SJCRH30 (cell line): ENCODE data around the gene ACADVL. TPM values are rescaled to one million over a fixed set of nuclear protein-coding genes. Genes with fewer than 3 reads are reported as not detected.

Experiments used
- DNase-seq, 2 experiments: peaks; one replicate each; pipeline ENCODE4 v3.0.0-alpha.2; 2015 to 2020
- H3K27ac ChIP-seq: fragments of 250-450 bp; sonication (Bioruptor Pico); 2 replicates; pipeline ENCODE4 v1.5.1; 2020; ENCODE audit warnings: mild to moderate bottlenecking, moderate library complexity
- H3K27me3 ChIP-seq: fragments of 250-450 bp; sonication (Bioruptor Pico); 2 replicates; pipeline ENCODE4 v1.5.1; 2020; ENCODE audit warnings: mild to moderate bottlenecking, moderate library complexity
- H3K36me3 ChIP-seq: fragments of 250-450 bp; sonication (Bioruptor Pico); 2 replicates; pipeline ENCODE4 v1.5.1; 2020; ENCODE audit warnings: mild to moderate bottlenecking, moderate library complexity
- H3K4me1 ChIP-seq: fragments of 250-450 bp; sonication (Bioruptor Pico); 2 replicates; pipeline ENCODE4 v1.5.1; 2020; ENCODE audit warnings: mild to moderate bottlenecking, moderate library complexity
- H3K4me3 ChIP-seq: fragments of 250-450 bp; sonication (Bioruptor Pico); 2 replicates; pipeline ENCODE4 v1.5.1; 2020; ENCODE audit warnings: mild to moderate bottlenecking, moderate library complexity
- H3K9me3 ChIP-seq: fragments of 250-450 bp; sonication (Bioruptor Pico); replicated peaks from 2 replicates; pipeline ENCODE4 v1.5.1; 2020; ENCODE audit warnings: mild to moderate bottlenecking, moderate library complexity
- total RNA-seq: library from RNA; depleted of rRNA; stranded (reverse); fragments of >200 nt; shearing (Covaris generic); gene quantifications from 2 replicates; pipeline ENCODE4 v1.2.3, GENCODE V29; 2014; rRNA removed

Gene ACADVL
- total RNA-seq, 1 experiment from 2014 or later: 64.2 TPM

DNA sequence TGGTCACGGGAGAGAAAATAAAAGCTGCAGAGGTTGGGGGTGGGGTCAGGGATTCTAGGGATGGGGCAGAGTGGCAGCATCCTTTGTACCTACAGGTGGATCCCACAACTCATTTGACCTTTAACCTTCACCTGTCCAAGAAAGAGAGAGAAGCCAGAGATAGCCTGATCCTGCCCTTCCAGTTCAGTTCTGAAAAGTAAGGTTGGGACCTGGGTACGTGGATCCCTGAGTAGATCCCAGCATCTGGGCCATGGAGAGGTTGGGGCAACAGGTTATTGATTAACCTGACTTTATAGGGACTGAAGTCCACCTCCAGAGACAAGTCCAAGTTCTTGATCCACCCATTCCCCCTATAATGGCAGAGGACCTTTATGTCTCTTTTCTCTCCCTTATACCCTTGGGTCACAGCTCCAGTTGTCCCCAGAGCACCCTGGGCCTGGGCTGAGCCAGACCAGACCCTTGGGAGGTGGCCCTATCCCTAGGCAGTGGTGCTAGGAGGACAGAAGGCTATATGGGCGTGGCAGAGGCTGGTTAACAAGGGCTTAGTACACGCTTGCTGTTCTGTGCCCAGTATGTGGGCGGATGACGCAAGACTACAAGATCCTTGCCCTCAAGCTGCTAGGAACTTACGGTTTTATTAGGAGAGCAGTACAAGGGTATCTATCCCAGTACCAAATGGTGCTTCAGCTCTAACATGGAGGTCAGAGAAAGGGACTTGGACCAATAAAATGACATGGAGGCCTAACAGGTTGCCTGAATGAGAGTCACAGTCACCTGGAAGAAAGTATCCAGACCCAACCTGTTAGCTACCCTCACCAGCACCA lies 39.2 kb downstream of the ACADVL start:
- Histone ChIP-seq H3K9me3 (no peaks in the 10 kb centered on the region), H3K36me3 (peaks cover 4% of the 10 kb centered on the region), H3K27me3 (no peaks in the 10 kb centered on the region), H3K27ac (no peak overlapping the region), H3K4me1 (no peaks in the 10 kb centered on the region), H3K4me3 (no peak overlapping the region)
- DNase-seq: no peak

DNA sequence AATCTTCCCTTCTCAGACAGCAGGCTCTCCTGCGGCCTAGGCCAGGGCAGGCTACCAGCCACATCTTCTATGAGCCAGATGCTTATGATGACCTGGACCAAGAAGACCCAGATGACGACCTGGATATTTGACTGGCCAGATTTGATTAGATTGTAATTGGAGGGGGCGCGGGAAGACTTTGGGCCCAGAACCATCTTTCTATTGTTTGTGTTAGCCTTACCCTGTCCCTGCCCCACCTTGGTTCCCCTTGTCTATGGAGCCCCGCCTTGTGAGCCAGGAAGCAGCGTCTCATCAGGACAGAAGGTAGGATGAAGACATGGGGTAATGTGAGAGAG lies 39.8 kb downstream of the ACADVL start:
- H3K4me3 ChIP-seq: no peak overlapping the region
- H3K27me3 ChIP-seq: no peaks in the 10 kb centered on the region
- H3K27ac ChIP-seq: no peak overlapping the region
- no peak for DNase-seq
- peaks cover 4% of the 10 kb centered on the region for H3K36me3 ChIP-seq
- no peaks in the 10 kb centered on the region for H3K9me3 ChIP-seq
- H3K4me1 ChIP-seq: no peaks in the 10 kb centered on the region

DNA sequence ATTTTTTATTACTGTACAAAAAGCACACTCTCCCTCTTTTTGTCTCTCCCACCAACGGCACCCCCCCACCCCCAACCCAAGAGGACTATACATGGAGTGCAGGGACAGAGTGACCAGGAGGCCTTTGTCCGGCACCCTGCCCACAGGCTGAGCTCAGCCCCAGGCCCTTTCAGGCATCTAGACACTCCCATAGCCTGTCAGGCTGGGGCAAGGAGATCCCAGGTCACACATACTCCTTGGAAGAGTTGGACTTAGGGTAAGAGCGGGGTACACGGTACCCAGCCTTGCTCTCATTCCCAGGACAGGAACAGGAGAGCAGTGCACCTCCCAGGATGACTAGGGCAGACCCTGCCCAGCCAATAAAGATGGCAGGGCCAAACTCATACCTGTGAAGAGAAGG lies 40.4 kb downstream of the ACADVL start:
- Histone ChIP-seq H3K27me3 (no peaks in the 10 kb centered on the region), H3K4me3 (no peak overlapping the region), H3K27ac (no peak overlapping the region), H3K4me1 (no peaks in the 10 kb centered on the region), H3K9me3 (no peaks in the 10 kb centered on the region), H3K36me3 (peaks cover 4% of the 10 kb centered on the region)
- no peak for DNase-seq

DNA sequence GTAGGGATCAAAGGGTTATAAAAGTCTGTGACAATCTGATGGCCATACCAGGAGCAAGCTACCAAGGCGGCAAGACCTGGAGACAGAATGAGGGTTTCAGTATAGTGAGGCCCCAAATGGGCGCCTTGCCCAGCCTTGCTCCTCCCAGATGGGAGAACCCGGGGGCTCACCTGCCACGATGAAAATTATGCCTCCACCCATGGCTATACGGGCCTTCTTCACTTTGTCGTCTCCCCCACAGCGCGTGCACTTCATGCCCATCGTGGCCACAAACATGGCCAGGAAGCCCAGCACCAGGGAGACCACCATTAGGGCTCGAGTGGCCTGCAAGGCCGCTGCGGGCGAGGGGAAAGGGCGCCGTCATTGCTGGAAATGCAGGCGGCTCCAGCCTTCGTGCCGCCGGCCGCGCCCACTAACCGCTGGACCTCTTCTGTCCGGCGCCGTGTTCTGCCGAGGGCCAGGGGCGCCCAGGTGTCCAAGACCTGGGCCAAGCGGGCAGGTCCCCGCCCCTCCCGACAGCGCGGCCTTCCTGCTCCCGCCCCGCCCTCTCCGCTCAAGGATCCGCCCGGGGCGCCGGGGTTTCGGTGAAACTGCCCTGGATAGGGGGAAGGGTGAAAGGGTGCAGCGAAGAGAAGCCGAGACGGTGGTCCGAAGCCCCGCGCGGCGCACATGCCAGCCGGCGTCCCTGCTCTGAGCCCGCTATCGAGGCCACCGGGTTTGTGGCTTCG lies 41.1 kb downstream of the ACADVL start:
- no peaks in the 10 kb centered on the region for H3K4me1 ChIP-seq
- DNase-seq: no peak
- peaks cover 4% of the 10 kb centered on the region for H3K36me3 ChIP-seq
- no peak overlapping the region for H3K4me3 ChIP-seq
- H3K9me3 ChIP-seq: no peaks in the 10 kb centered on the region
- H3K27me3 ChIP-seq: no peaks in the 10 kb centered on the region
- H3K27ac ChIP-seq: no peak overlapping the region

DNA sequence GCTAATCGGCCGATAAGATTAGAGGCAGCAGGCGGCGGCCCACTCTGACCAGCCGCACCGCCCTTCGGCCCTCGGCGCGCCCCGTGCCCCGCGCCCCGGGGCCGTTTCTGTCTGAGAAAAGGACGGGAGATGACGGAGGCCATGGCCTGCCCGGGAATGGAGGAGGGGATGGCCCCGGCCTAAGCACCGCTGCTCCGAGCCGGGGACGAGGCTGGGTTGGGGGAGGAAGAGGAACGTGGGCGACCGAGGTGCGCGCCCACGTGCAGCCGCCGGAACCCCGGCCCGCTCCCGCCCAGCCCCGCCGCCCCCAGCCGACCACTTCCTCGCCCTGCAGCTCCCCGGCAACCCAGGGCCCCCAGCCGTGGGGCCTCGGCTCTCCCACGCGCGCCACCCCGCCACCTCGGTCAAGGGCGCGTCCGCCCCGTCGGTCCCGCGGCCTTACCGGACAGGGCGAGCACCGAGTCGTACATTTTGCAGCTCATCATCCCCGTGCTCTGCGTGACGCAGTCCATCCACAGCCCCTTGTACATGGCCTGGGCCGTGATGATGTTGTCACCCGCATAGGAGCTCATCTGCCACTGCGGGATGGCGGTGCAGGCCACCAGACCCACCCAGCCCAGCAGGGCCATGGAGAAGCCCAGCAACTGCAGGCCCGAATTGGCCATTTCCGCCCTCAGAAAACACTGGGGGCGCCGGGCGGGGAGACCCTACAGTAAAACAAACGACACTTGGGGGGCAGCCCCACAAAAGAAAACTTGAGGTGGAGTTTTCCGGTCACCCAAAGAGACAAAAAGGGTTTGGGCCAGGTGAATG lies 41.8 kb downstream of the ACADVL start:
- Histone ChIP-seq H3K27me3 (no peaks in the 10 kb centered on the region), H3K4me1 (no peaks in the 10 kb centered on the region), H3K9me3 (no peaks in the 10 kb centered on the region), H3K4me3 (no peak overlapping the region), H3K36me3 (peaks cover 4% of the 10 kb centered on the region), H3K27ac (no peak overlapping the region)
- DNase-seq: no peak

DNA sequence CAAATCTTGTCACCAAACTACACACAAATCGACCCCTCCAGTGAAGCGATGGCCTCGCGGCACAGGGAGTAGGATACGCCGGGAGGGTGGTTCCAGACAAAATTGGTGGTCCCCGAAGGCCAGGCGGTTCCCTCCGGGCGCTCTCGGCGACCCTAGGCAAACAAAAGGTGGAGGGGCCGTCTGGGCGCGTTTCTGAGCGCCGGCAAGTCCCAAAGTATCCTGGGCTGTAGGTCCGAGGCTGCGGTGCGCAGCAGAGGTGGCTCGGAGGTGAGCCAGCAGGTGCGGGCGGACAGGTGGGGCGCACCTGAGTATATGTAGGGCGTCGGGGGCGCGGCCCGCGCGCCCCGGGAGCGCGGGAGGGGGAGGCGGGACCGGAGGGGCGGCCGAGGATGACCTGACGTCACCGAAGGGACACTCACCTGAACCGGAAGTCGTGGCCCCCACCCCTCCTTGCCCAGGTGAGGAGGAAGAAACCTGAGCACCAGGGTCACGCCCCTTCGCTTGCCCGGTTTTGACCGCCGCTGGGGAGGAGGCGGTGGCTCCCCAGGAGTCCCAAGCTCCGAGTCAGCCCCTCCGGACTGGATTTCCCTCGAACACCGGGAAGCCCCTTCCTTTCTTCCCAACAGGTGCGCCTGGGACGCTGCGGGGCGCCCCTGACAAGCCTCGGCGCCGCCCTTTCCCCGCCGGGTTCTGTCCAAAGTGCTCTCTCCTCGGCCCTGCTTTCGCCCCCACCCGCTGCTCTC lies 42.6 kb downstream of the ACADVL start, which contains the start of gene CLDN7:
Gene CLDN7, minus strand, starts transcription at position 287 of the 743 bp plus-strand sequence. CDS start 435 bp downstream, outside the sequence.
- Histone ChIP-seq H3K27me3 (no peaks in the 10 kb centered on the region), H3K9me3 (no peaks in the 10 kb centered on the region), H3K4me1 (no peaks in the 10 kb centered on the region), H3K4me3 (no peak within 1 kb of the TSS; the same call in 1 of the 2 replicates), H3K36me3 (peaks cover 4% of the 10 kb centered on the region), H3K27ac (no peak within 1 kb of the TSS)
- DNase-seq: no peak

GRCh38 chr17:7262935-7263800 lies 43.4 kb downstream of the ACADVL start:
- no peak for DNase-seq
- no peaks in the 10 kb centered on the region for H3K9me3 ChIP-seq
- H3K27ac ChIP-seq: no peak overlapping the region
- H3K4me1 ChIP-seq: no peaks in the 10 kb centered on the region
- H3K27me3 ChIP-seq: no peaks in the 10 kb centered on the region
- peaks cover 4% of the 10 kb centered on the region for H3K36me3 ChIP-seq
- no peak overlapping the region; the same call in 1 of the 2 replicates for H3K4me3 ChIP-seq

- Histone ChIP-seq H3K4me1 (no peaks in the 10 kb centered on the region), H3K9me3 (no peaks in the 10 kb centered on the region), H3K36me3 (no peaks in the 10 kb centered on the region; the same call in none of the 2 replicates), H3K27ac (no peak overlapping the region), H3K4me3 (no peak overlapping the region), H3K27me3 (no peaks in the 10 kb centered on the region)
- no peak for DNase-seq
Measured at GRCh38 chr17:7263801-7264078, 44.0 kb downstream of the ACADVL start.

- DNase-seq: no peak
- Histone ChIP-seq H3K36me3 (no peaks in the 10 kb centered on the region), H3K4me3 (no peak overlapping the region)
Measured at GRCh38 chr17:7266784-7267183, 47.0 kb downstream of the ACADVL start.

More at GRCh38 chr17:7266784-7267183, 47.0 kb downstream of the ACADVL start:
- no peaks in the 10 kb centered on the region for H3K4me1 ChIP-seq
- H3K27ac ChIP-seq: no peak overlapping the region
- no peaks in the 10 kb centered on the region for H3K9me3 ChIP-seq
- no peaks in the 10 kb centered on the region for H3K27me3 ChIP-seq

Other genes with a start within 250 kb of the ACADVL start
- gene ALOX12, start 223.9 kb upstream of the ACADVL start, total RNA-seq: not detected in 2 replicates
- gene RNASEK, start 207.3 kb upstream of the ACADVL start, total RNA-seq: 97.2 and 103 TPM in 2 replicates
- 0.02 TPM in 1 of 2 replicates, not detected in the other for gene BCL6B, start 196.9 kb upstream of the ACADVL start, total RNA-seq
- 0.23 and 0.47 TPM in 2 replicates for gene SLC16A13, start 183.9 kb upstream of the ACADVL start, total RNA-seq
- gene SLC16A11, start 175.8 kb upstream of the ACADVL start, total RNA-seq: not detected in 2 replicates
- not detected in 2 replicates for gene CLEC10A, start 139.7 kb upstream of the ACADVL start, total RNA-seq
- gene ASGR2, start 105.1 kb upstream of the ACADVL start, total RNA-seq: not detected in 2 replicates
- 0.79 and 0.84 TPM in 2 replicates for gene ASGR1, start 40.6 kb upstream of the ACADVL start, total RNA-seq
- gene DLG4, start 102 bp upstream of the ACADVL start, total RNA-seq: 1.9 and 3.9 TPM in 2 replicates
- gene DVL2, start 14.6 kb downstream of the ACADVL start, total RNA-seq: 33.4 and 39.0 TPM in 2 replicates
- gene PHF23, start 19.5 kb downstream of the ACADVL start, total RNA-seq: 28.7 and 30.9 TPM in 2 replicates
- 139 and 141 TPM in 2 replicates for gene GABARAP, start 22.5 kb downstream of the ACADVL start, total RNA-seq
- 36.1 and 36.9 TPM in 2 replicates for gene CTDNEP1, start 31.8 kb downstream of the ACADVL start, total RNA-seq
- 39.6 and 43.8 TPM in 2 replicates for gene ELP5, start 32.3 kb downstream of the ACADVL start, total RNA-seq
- gene CLDN7, start 42.5 kb downstream of the ACADVL start, total RNA-seq: 0.25 and 0.34 TPM in 2 replicates
- gene SLC2A4, start 61.8 kb downstream of the ACADVL start, total RNA-seq: 1.3 and 1.5 TPM in 2 replicates
- not detected in 2 replicates for gene YBX2, start 74.7 kb downstream of the ACADVL start, total RNA-seq
- gene EIF5A, start 87.7 kb downstream of the ACADVL start, total RNA-seq: 339 and 372 TPM in 2 replicates
- 32.2 and 39.7 TPM in 2 replicates for gene GPS2, start 95.4 kb downstream of the ACADVL start, total RNA-seq
- gene NEURL4, start 109.4 kb downstream of the ACADVL start, total RNA-seq: 18.7 and 19.7 TPM in 2 replicates
- 0.20 and 0.67 TPM in 2 replicates for gene ACAP1, start 116.6 kb downstream of the ACADVL start, total RNA-seq
- 1.7 and 2.6 TPM in 2 replicates for gene KCTD11, start 132.2 kb downstream of the ACADVL start, total RNA-seq
- not detected in 2 replicates for gene TMEM95, start 135.2 kb downstream of the ACADVL start, total RNA-seq
- gene TNK1, start 161.2 kb downstream of the ACADVL start, total RNA-seq: not detected in 2 replicates
- gene PLSCR3, start 174.6 kb downstream of the ACADVL start, total RNA-seq: 5.9 and 6.7 TPM in 2 replicates
- 62.4 and 71.8 TPM in 2 replicates for gene TMEM256, start 184.2 kb downstream of the ACADVL start, total RNA-seq
- 5.0 and 6.8 TPM in 2 replicates for gene NLGN2, start 187.9 kb downstream of the ACADVL start, total RNA-seq
- not detected in 2 replicates for gene SPEM1, start 200.4 kb downstream of the ACADVL start, total RNA-seq
- not detected in 2 replicates for gene SPEM2, start 205.7 kb downstream of the ACADVL start, total RNA-seq
- gene SPEM3, start 208.9 kb downstream of the ACADVL start, total RNA-seq: not detected in 2 replicates
- 0.10 and 0.53 TPM in 2 replicates for gene TMEM102, start 215.5 kb downstream of the ACADVL start, total RNA-seq
- gene FGF11, start 219.6 kb downstream of the ACADVL start, total RNA-seq: 4.0 and 5.0 TPM in 2 replicates
- gene CHRNB1, start 225.1 kb downstream of the ACADVL start, total RNA-seq: 33.3 and 36.9 TPM in 2 replicates